K562 (cell line): ENCODE results near the gene LBH. TPM values are rescaled to one million over a fixed set of nuclear protein-coding genes. Genes with fewer than 3 reads are reported as not detected.

Experiments
- ATF3 ChIP-seq, 2 experiments: fragments of 450-650 bp in 1 of 2; sonication (generic) in 1 of 2; formaldehyde crosslinking in 1 of 2; IDR thresholded peaks in 1 of 2; conservative IDR thresholded peaks in 1 of 2; 2 replicates each; pipeline versions ENCODE4 v1.6.1 to v1.8.1; 2016 to 2023; ENCODE audit warnings: mild to moderate bottlenecking in 2 of 2, moderate library complexity in 2 of 2, inconsistent platforms in 1 of 2, missing genetic modification reagents in 1 of 2
- CBX5 ChIP-seq: IDR thresholded peaks from 2 replicates; pipeline ENCODE4 v1.6.1; 2014; ENCODE audit warnings: low read depth, borderline replicate concordance
- CCNT2 ChIP-seq: IDR thresholded peaks from 2 replicates; pipeline ENCODE4 v1.6.1; 2011; ENCODE audit warnings: borderline replicate concordance, low read depth, mild to moderate bottlenecking, moderate library complexity, mixed read lengths, low read length; ENCODE audit not compliant: insufficient read length; ENCODE audit errors: extremely low read depth
- MTA2 ChIP-seq: fragments of 450-650 bp; IDR thresholded peaks from 2 replicates; pipeline ENCODE4 v1.6.1; 2016; ENCODE audit warnings: low read depth
- NEUROD1 ChIP-seq: fragments of 150-350 bp; IDR thresholded peaks from 2 replicates; pipeline ENCODE4 v1.6.1; 2014; ENCODE audit warnings: borderline replicate concordance, low read length, low read depth; ENCODE audit not compliant: partially characterized antibody
- PRMT5 ChIP-seq: sonication (generic); formaldehyde crosslinking; IDR thresholded peaks from 2 replicates; pipeline ENCODE4 v1.5.0; 2020; ENCODE audit warnings: missing genetic modification reagents
- PYGO2 ChIP-seq: fragments of 450-650 bp; IDR thresholded peaks from 2 replicates; pipeline ENCODE4 v1.6.1; 2016; ENCODE audit warnings: mild to moderate bottlenecking, missing genetic modification characterization, moderate library complexity, missing compliant biosample characterization
- RB1 ChIP-seq: fragments of 450-650 bp; IDR thresholded peaks from 2 replicates; pipeline ENCODE4 v1.6.1; 2017; ENCODE audit warnings: low read depth, mild to moderate bottlenecking
- RHOXF2B ChIP-seq: fragments of 250-450 bp; sonication (Bioruptor Pico); conservative IDR thresholded peaks from 2 replicates; pipeline ENCODE4 v1.5.1; 2021
- TAL1 ChIP-seq: fragments of 450-650 bp; IDR thresholded peaks from 2 replicates; pipeline ENCODE4 v1.6.1; 2016; ENCODE audit warnings: mild to moderate bottlenecking
- polyA plus RNA-seq, 8 experiments: library from polyadenylated mRNA; depleted of rRNA in 4 of 8; stranded (reverse) in 5 of 8; unstranded in 3 of 8; fragments of >200 nt; fragmentation: Nextera tagmentation in 2 of 8; fragmentation: Illumina TruSeq in 1 of 8; extraction: Ambion mirVana in 2 of 8; extraction: Trizol in 1 of 8; gene quantifications; 2 replicates each; pipeline versions ENCODE4 v1.2.1 to v1.2.3, GENCODE V29; 2011 to 2014; ENCODE audit warnings: inconsistent platforms in 1 of 8, missing spikeins in 1 of 8
- total RNA-seq, 7 experiments: library from RNA; depleted of rRNA in 6 of 7; stranded (reverse); fragments of >200 nt in 6 of 7; fragmentation: Illumina TruSeq in 2 of 7; extraction: Trizol in 2 of 7; gene quantifications; 2 replicates each; pipeline versions ENCODE4 v1.2.1 to v1.2.3, GENCODE V29; 2011 to 2021; ENCODE audit warnings: low replicate concordance in 1 of 7
- TF ChIP-seq, protein P1 (sequence below): fragments of 450-650 bp; IDR thresholded peaks from 2 replicates; pipeline ENCODE4 v1.6.1; 2018; ENCODE audit warnings: mild to moderate bottlenecking, low read depth; ENCODE audit not compliant: partially characterized antibody

LBH gene
- total and polyA plus RNA-seq, 9 of the 15 experiments (the other 6 are each of a cell fraction or from before 2014, with no cell fraction given): 3.1 to 13.4 (median 7.4) TPM

- TF ChIP-seq ATF3 (IDR thresholded peaks at IDR 0.05) (no peak), ATF3 (CRISPR knock-in tag; conservative IDR thresholded peaks at IDR 0.05) (no peak), RHOXF2B (no peak), PRMT5 (CRISPR knock-in tag) (no peak), CCNT2 (peak; percentile 2), PYGO2 (tag) (no peak), MTA2 (no peak), RB1 (peak; percentile 35; the same call in 1 of the 2 replicates), NEUROD1 (no peak), TAL1 (no peak), CBX5 (no peak)
- TF ChIP-seq, protein P1, sequence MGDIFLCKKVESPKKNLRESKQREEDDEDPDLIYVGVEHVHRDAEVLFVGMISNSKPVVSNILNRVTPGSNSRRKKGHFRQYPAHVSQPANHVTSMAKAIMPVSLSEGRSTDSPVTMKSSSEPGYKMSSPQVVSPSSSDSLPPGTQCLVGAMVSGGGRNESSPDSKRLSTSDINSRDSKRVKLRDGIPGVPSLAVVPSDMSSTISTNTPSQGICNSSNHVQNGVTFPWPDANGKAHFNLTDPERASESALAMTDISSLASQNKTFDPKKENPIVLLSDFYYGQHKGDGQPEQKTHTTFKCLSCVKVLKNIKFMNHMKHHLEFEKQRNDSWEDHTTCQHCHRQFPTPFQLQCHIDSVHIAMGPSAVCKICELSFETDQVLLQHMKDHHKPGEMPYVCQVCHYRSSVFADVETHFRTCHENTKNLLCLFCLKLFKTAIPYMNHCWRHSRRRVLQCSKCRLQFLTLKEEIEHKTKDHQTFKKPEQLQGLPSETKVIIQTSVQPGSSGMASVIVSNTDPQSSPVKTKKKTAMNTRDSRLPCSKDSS: no peak
Measured at GRCh38 chr2:30232801-30233130, 1.4 kb downstream of the LBH start (continued).
